ENCODE measurements around the gene ALDH1B1.

The ALDH1B1 gene

DNA sequence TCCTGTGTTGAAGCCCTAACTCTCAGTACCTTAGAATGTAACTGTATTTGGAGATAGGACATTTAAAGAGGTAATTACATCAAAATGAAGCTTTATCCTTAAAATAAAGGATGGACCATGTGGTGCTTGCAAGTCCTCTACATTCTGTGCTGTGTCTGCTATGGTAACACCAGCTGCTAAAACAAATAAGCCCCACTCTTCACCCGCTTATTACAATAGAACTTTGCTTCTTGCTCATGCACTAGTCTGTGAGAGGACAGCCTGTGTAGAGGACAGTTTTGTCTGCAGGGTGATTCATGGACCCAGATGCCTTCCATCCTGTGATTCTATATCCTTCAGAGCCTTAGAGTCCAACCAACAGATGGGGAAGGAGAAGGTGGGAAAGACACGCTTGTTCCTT is 44.2 kb downstream of the ALDH1B1 start:
- TF ChIP-seq CTCF (IDR thresholded peaks at IDR 0.05; ENCODE audit: low read depth, low read length) = no peak
- no peak for DNase-seq
- no peak overlapping the region for H3K4me3 ChIP-seq (ENCODE audit: low read depth, low read length)

DNA sequence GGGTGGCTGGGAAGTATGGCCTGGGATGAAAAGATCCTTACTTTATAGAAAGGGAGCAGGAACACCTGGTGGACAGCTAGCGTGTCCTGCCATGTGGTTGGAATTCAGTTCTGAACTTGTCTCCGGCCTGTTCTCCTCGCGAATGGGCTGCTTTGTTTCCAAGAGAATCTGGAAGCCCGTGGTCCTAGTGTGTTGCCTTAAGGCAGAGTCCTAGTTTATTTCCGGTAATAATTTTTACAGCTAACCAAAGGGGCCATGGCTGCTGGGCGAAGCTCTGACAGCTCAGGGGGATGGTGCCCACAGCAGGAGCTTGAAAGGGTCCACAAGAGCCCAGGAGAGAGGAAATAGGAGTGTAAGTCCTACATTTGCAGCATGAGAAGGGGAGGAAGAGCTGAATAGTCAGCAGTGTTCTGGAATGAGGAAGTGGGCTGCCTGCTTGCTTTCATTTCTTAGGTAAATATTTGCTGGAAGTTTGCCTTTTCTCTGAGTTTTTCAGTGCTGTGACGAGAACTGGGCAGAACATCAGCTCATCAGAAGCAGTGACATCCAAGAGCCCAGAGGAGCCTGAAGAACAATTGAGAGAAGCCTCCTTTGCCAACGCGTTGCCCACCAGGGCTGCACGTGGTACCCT is 44.8 kb downstream of the ALDH1B1 start:
- Histone ChIP-seq H3K36me3 (peaks cover 3% of the 10 kb centered on the region; the same call in 1 of the 2 replicates), H3K27me3 (no peaks in the 10 kb centered on the region), H3K9me3 (no peaks in the 10 kb centered on the region; the same call in 1 of the 2 replicates), H3K4me1 (no peaks in the 10 kb centered on the region), H3K4me3 (ENCODE audit: low read depth, low read length) (no peak overlapping the region)
- DNase-seq = no peak
- TF ChIP-seq CTCF (IDR thresholded peaks at IDR 0.05; ENCODE audit: low read depth, low read length) = no peak

More for the DNA sequence above, 44.2 kb downstream of the ALDH1B1 start:
- Histone ChIP-seq H3K4me1 (no peaks in the 10 kb centered on the region), H3K36me3 (peaks cover 3% of the 10 kb centered on the region; the same call in 1 of the 2 replicates), H3K27me3 (no peaks in the 10 kb centered on the region), H3K9me3 (no peaks in the 10 kb centered on the region; the same call in 1 of the 2 replicates)

DNA sequence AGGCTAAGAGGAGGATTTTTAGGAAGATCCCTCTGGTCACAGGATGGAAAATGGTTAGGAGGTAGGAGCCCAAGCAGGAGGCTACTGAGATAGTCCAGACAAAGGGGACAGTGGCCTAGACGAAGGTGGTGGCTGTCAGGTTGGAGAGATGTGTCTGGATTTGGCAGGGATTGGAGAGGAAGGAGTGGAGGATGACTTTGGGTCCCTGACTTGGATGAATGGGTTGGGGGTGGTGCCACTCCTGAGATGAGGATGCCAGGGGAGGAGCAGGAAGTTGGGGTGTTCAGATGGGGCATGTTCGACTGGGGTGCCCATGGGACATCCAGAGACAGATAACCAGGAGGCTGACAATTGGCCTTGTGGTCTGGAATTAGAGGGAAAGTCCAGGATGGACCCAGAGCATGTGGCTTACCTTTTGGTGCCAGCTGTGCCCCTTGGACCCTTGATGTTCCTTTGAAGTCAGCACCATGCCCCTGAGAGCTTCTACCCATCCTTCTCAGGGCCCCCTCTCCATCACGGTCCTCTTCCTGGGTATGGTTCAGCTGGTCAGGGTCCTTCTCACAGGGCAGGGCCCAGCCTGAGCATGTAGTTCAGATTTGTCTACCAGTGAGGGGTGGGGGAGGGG is 46.9 kb downstream of the ALDH1B1 start:
- H3K4me3 ChIP-seq (ENCODE audit: low read depth, low read length) = no peak overlapping the region
- no peak for DNase-seq
- peaks cover 3% of the 10 kb centered on the region; the same call in 1 of the 2 replicates for H3K36me3 ChIP-seq
- TF ChIP-seq CTCF (IDR thresholded peaks at IDR 0.05; ENCODE audit: low read depth, low read length) = no peak
- H3K4me1 ChIP-seq = no peaks in the 10 kb centered on the region
- no peaks in the 10 kb centered on the region; the same call in 1 of the 2 replicates for H3K9me3 ChIP-seq
- H3K27me3 ChIP-seq = no peaks in the 10 kb centered on the region

- no peak for TF ChIP-seq CTCF (IDR thresholded peaks at IDR 0.05; ENCODE audit: low read depth, low read length)
- DNase-seq = no peak
- Histone ChIP-seq H3K4me1 (no peaks in the 10 kb centered on the region), H3K9me3 (no peaks in the 10 kb centered on the region; the same call in 1 of the 2 replicates), H3K36me3 (peaks cover 3% of the 10 kb centered on the region; the same call in 1 of the 2 replicates), H3K4me3 (ENCODE audit: low read depth, low read length) (no peak overlapping the region), H3K27me3 (no peaks in the 10 kb centered on the region)
Measured at GRCh38 chr9:38439916-38440301, 47.4 kb downstream of the ALDH1B1 start.

DNA sequence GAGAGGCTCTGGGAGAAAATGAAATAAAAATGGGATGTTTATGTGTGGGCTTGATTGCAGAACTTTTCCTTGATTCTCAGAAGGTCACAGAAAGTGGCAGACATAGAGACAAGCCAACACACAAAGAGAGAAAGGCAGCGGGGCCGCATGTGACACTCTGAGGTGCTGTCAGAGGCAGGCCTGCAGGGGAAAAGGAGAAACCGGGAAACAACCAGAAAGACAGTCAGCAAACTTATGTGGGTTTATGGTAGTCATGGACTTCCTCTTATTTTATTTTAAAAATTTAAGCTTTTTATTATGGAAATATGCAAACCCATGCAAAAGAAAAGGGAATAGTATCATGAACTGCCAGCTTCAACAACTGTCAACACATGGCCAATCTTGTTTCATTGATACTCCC is 48.0 kb downstream of the ALDH1B1 start:
- Histone ChIP-seq H3K36me3 (peaks cover 3% of the 10 kb centered on the region; the same call in 1 of the 2 replicates), H3K4me1 (no peaks in the 10 kb centered on the region), H3K27me3 (no peaks in the 10 kb centered on the region), H3K9me3 (no peaks in the 10 kb centered on the region; the same call in 1 of the 2 replicates), H3K4me3 (ENCODE audit: low read depth, low read length) (no peak overlapping the region)
- TF ChIP-seq CTCF (IDR thresholded peaks at IDR 0.05; ENCODE audit: low read depth, low read length) = no peak
- DNase-seq = no peak

All from BE2C (cell line).